ENCODE results near the gene LCE3E. TPM values are rescaled to one million over a fixed set of nuclear protein-coding genes. Genes with fewer than 3 reads are reported as not detected.

Gene LCE3E
- total RNA-seq: not detected

DNA sequence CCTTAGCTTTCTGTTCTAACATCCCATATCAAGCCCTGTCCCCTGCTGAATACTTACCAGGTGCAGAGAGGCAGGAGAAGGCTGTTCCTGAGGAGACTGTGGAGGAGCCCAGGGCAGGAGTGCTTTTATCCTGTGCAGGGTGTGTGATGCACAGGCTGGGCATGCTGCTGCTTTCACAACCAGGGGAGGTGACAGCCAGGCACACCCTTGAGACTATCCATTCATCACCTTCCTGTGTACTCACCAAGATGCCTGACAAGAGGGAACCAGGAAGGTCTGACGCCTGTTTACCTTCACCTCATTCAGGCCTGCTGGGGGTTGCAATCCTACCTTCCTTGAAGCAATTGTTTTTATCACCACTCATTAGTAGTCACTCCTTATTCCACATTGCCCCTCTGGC, at the start of gene LCE3E:
LCE3E (minus strand) TSS at position 100 of the 400 bp plus-strand sequence. CDS start 572 bp downstream, outside the sequence.
- H3K27ac ChIP-seq: no peak within 1 kb of the TSS
- H3K4me1 ChIP-seq: no peaks in the 10 kb centered on the region
- H3K27me3 ChIP-seq: no peaks in the 10 kb centered on the region
- no peak for DNase-seq
- no peak within 1 kb of the TSS for H3K4me3 ChIP-seq (replicated peaks in 1 of 3)
- WGBS, 2 donors: 71 to 86% methylated on average over 1 of the region's 1 CpG
- TF ChIP-seq POLR2A (IDR thresholded peaks at IDR 0.05): no peak
- intact Hi-C loops (cut with DNase I): no loop called here
- no peaks in the 10 kb centered on the region for H3K36me3 ChIP-seq
- no peaks in the 10 kb centered on the region for H3K9me3 ChIP-seq

GRCh38 chr1:152613511-152613910, 46.9 kb upstream of the LCE3E start, which contains the start of gene LCE3B:
TSS of gene LCE3B (plus strand) at chr1:152613811. CDS start at chr1:152613811, 0 bp downstream.
- intact Hi-C loops (cut with DNase I): no loop called here
- Histone ChIP-seq H3K27ac (no peak within 1 kb of the TSS), H3K4me1 (no peaks in the 10 kb centered on the region), H3K9me3 (no peaks in the 10 kb centered on the region), H3K36me3 (no peaks in the 10 kb centered on the region), H3K27me3 (no peaks in the 10 kb centered on the region), H3K4me3 (replicated peaks in 1 of 3) (no peak within 1 kb of the TSS)
- no peak for DNase-seq
- TF ChIP-seq CTCF (IDR thresholded peaks at IDR 0.05) (no peak), POLR2A (IDR thresholded peaks at IDR 0.05) (no peak)
- WGBS, 2 donors: 75 to 83% methylated on average over 1 of the region's 1 CpG

- 65 to 84% methylated on average over 4 of the region's 4 CpGs for WGBS, 2 donors
- H3K4me3 ChIP-seq (replicated peaks in 1 of 3): no peak within 1 kb of the TSS
These were observed 33.4 kb upstream of the LCE3E start, which contains the start of gene LCE3C for GRCh38 chr1:152599934-152600333. TSS of gene LCE3C (plus strand) at chr1:152600234. CDS start at chr1:152600732, 498 bp downstream.

GRCh38 chr1:152596986-152597385, 30.4 kb upstream of the LCE3E start:
- 78 to 86% methylated on average over 2 of the region's 2 CpGs for WGBS, 2 donors
- Histone ChIP-seq H3K27me3 (no peaks in the 10 kb centered on the region), H3K9me3 (no peaks in the 10 kb centered on the region), H3K27ac (no peak overlapping the region), H3K36me3 (no peaks in the 10 kb centered on the region), H3K4me1 (no peaks in the 10 kb centered on the region), H3K4me3 (replicated peaks in 1 of 3) (no peak overlapping the region)
- TF ChIP-seq POLR2A (IDR thresholded peaks at IDR 0.05): no peak
- no peak for TF ChIP-seq CTCF (IDR thresholded peaks at IDR 0.05)
- intact Hi-C loops (cut with DNase I): no loop called here
- no peak for DNase-seq

More at GRCh38 chr1:152599934-152600333, 33.4 kb upstream of the LCE3E start, which contains the start of gene LCE3C:
- no peaks in the 10 kb centered on the region for H3K4me1 ChIP-seq
- intact Hi-C loops (cut with DNase I): no loop called here
- no peak within 1 kb of the TSS for H3K27ac ChIP-seq
- no peaks in the 10 kb centered on the region for H3K27me3 ChIP-seq
- DNase-seq: no peak
- H3K9me3 ChIP-seq: no peaks in the 10 kb centered on the region
- TF ChIP-seq POLR2A (IDR thresholded peaks at IDR 0.05): no peak
- no peak for TF ChIP-seq CTCF (IDR thresholded peaks at IDR 0.05)
- H3K36me3 ChIP-seq: no peaks in the 10 kb centered on the region

GRCh38 chr1:152585586-152585985, 19.0 kb upstream of the LCE3E start:
- Histone ChIP-seq H3K27me3 (no peaks in the 10 kb centered on the region), H3K4me1 (no peaks in the 10 kb centered on the region), H3K27ac (no peak overlapping the region), H3K4me3 (replicated peaks in 1 of 3) (no peak overlapping the region), H3K36me3 (no peaks in the 10 kb centered on the region), H3K9me3 (no peaks in the 10 kb centered on the region)
- intact Hi-C loops (cut with DNase I): no loop called here
- WGBS, 2 donors: 43 to 50% methylated on average over 1 of the region's 1 CpG
- TF ChIP-seq CTCF (IDR thresholded peaks at IDR 0.05) (no peak), POLR2A (IDR thresholded peaks at IDR 0.05) (no peak)
- no peak for DNase-seq
